Measurements from ENCODE around the gene DNAH9.

The DNAH9 gene, protein sequence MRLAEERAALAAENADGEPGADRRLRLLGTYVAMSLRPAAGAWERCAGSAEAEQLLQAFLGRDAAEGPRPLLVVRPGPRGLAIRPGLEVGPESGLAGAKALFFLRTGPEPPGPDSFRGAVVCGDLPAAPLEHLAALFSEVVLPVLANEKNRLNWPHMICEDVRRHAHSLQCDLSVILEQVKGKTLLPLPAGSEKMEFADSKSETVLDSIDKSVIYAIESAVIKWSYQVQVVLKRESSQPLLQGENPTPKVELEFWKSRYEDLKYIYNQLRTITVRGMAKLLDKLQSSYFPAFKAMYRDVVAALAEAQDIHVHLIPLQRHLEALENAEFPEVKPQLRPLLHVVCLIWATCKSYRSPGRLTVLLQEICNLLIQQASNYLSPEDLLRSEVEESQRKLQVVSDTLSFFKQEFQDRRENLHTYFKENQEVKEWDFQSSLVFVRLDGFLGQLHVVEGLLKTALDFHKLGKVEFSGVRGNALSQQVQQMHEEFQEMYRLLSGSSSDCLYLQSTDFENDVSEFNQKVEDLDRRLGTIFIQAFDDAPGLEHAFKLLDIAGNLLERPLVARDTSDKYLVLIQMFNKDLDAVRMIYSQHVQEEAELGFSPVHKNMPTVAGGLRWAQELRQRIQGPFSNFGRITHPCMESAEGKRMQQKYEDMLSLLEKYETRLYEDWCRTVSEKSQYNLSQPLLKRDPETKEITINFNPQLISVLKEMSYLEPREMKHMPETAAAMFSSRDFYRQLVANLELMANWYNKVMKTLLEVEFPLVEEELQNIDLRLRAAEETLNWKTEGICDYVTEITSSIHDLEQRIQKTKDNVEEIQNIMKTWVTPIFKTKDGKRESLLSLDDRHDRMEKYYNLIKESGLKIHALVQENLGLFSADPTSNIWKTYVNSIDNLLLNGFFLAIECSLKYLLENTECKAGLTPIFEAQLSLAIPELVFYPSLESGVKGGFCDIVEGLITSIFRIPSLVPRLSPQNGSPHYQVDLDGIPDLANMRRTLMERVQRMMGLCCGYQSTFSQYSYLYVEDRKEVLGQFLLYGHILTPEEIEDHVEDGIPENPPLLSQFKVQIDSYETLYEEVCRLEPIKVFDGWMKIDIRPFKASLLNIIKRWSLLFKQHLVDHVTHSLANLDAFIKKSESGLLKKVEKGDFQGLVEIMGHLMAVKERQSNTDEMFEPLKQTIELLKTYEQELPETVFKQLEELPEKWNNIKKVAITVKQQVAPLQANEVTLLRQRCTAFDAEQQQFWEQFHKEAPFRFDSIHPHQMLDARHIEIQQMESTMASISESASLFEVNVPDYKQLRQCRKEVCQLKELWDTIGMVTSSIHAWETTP (N-terminal part only)

DNA sequence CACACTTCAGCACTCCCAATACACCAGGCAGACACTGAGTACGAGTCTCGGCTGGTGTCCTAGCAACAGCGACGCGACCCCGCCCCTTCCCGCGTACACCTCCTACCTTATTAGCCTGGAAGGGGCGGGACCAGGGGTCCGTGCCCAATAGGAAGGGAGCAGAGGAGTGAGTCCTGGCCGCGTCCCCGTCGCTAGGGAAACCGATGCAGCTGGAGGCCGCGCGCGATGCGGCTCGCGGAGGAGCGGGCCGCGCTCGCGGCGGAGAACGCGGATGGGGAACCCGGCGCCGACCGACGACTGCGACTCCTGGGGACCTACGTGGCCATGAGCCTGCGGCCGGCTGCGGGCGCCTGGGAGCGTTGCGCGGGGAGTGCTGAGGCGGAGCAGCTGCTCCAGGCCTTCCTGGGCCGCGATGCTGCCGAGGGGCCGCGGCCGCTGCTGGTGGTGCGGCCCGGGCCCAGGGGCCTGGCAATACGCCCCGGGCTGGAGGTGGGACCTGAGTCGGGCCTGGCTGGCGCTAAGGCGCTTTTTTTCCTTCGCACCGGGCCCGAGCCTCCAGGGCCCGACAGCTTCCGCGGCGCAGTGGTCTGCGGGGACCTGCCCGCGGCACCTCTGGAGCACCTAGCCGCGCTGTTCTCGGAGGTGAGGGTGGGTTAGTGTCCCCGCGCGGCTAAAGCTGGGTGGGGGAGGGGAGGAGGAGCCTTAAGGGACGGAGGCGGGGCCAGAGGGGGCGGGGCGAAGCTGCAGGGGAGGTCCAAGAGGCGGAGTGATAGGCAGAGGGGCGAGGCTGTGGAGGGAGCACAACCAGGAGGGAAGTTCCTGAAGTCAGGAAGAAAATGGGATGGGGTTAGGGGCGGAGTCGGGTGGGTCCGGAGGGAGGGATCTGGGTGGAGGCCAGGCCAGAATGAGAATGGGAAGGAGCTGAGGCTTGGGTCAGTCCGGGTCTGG lies at the start of gene DNAH9:
Gene DNAH9, plus strand, starts transcription at position 197 of the 948 bp plus-strand sequence. Its CDS starts 29 bp downstream, at position 226.
- peak; percentile 3 for DNase-seq (ENCODE audit: low read depth)

DNA sequence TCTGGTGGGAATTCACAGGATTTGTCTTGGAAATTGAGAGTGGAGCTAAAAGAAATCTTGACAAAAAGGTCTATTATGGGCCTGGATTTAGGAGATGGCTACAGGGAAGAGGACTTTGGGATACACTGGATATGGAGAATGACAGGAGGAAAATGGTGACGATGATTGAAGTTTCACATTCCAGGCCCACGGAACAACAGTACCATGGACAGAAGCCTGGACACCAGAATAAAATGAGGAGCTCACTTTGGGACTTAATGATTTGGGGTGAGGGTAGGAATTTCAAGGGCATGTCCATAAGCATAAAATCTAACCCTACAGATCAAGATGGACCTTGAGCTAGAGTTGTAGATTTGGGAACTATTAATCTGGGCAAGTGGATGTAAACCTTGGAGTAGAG lies 47.8 kb upstream of the DNAH9 start:
- DNase-seq (ENCODE audit: low read depth), result no peak

DNA sequence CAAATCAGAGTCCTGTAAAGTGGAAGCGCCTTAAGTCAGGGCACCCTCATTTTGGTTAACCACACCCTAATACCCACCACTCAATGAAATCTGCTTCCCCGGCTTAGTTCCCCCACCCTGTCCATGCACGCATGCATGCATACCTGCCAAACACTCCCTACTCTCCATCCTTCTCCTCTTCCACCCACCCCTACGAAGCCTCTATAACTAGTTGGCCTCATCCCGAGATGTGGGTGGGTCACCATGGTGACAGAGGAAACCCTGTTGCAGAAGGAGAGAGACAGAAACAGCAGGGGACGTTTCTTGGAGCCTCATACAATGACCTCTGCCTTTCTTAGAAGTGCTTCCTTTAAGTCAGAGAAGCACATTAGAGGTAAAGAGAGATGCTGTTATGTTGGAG lies 46.8 kb upstream of the DNAH9 start:
- DNase-seq (ENCODE audit: low read depth), result no peak

DNA sequence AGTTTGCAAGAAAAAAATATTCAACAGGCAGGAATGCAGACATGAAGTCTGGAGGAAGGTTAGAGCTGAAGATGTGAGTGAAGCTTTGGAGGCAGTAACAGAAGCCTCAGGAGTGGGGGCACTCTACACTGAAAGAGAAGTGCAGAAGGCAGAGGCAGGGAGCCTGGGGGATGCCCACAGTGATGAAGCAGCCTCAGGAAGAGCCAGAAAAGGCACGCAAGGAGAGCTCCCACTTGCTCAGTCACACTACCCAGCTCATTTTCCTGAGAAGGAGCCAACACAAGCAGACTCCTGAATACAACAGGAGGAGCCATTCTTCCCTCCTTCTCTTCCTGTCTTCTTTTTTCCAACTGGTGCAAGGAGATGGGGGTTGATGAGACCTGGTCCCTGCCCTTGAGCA lies 45.1 kb upstream of the DNAH9 start:
- no peak for DNase-seq (ENCODE audit: low read depth)

DNA sequence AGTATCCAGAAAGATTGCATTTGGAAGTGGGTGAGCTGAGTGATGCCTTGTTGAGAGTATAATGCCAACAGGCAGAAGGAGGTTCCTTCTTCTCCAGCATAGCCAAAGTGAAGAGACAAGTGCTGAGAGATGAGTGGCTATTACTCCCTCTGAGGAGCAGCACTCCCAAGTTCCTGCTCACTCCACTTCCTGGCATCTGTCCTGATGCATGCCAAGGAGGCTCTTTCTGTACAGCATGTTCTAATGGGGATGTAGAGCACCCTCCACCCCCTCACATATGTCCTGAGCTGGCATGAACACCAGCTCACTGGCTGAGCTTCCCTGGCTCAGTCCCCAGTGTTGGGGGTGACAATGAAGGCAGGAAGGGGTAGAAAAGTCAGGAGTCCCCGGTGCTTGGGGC lies 44.2 kb upstream of the DNAH9 start:
- no peak for DNase-seq (ENCODE audit: low read depth)

DNA sequence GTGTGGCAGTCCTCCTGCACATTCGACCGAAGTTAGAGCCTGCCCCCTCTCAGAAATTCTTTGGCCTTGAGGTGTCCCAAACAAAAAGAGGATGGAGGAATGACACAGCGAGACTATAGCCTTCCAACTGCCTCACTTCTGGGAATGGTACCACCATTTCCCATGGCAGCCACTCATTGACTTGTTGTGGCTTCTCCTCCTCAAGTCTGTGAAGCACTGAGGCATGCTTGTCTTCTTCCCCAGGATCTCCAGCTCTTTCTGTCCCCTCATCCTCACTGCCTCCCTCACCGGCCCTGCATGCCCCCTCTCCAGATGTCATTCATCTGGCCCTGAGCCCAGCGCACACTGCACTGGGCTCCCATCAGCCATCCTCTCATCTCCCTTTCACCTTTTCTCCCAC lies 43.7 kb upstream of the DNAH9 start:
- DNase-seq (ENCODE audit: low read depth), result no peak

DNA sequence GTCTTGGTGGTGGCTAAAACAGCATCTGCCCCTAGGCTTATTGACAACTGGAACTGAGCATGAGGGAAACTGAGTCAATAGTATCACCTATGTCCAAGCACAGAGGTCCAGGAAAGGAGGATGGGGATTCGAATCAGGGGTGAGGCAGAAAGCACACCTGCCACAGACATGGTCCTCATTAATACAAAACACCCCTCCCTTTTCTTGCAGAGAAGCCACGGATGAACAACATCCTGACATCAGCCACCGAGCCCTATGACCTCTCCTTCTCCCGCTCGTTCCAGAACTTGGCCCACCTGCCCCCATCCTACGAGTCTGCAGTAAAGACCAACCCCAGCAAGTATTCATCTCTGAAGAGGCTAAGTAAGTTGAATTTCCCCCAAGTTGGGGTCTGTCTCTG lies 42.7 kb upstream of the DNAH9 start:
- DNase-seq (ENCODE audit: low read depth), result no peak

DNA sequence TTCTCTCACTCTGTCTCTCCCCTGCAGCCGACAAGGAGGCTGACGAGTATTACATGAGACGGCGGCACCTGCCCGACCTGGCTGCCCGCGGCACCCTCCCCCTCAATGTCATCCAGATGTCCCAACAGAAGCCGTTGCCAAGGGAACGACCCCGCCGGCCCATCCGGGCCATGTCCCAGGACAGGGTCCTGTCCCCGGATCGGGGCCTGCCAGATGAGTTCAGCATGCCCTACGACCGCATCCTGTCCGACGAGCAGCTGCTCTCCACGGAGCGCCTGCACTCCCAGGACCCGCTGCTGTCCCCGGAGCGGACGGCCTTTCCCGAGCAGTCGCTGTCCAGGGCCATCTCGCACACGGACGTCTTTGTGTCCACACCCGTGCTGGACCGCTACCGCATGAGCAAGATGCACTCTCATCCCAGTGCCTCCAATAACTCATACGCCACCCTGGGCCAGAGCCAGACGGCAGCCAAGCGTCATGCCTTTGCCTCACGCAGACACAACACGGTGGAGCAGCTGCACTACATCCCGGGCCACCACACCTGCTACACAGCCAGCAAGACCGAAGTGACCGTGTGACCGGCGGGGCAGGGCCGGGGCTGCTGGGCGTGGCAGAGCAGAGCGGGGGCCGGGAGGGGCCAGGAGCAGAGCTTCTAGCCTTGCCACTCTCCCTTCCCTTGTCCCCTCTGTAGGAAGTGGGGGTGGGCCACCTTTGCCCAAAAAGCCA lies 40.4 kb upstream of the DNAH9 start:
- no peak for DNase-seq (ENCODE audit: low read depth)

DNA sequence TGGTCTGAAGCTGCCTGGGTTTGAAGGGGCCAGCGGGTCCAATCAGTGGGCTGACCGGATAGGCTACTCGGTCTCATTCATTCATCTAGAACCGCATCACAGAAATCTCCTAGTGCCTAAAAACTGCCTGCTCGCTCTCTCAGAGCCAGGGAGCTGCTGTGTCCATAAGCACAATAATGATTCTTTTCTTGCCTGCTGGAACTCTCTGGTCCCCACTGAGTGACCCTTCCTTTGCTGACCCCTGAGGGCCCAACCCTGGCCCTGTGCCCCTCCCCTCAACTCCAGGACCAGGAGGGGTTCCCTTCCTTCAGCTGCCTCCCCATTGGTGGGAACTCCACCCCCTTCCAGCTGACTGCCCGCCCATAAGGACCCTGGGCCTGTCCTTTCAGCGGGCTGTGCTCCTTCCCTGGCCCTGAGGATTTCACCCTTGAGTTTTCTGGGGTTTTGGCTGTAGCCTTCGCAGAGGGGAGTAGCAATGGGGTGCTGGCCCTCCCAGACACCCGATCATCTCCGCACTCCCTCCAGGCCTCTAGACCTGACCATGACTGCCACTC lies 39.5 kb upstream of the DNAH9 start:
- no peak for DNase-seq (ENCODE audit: low read depth)

DNA sequence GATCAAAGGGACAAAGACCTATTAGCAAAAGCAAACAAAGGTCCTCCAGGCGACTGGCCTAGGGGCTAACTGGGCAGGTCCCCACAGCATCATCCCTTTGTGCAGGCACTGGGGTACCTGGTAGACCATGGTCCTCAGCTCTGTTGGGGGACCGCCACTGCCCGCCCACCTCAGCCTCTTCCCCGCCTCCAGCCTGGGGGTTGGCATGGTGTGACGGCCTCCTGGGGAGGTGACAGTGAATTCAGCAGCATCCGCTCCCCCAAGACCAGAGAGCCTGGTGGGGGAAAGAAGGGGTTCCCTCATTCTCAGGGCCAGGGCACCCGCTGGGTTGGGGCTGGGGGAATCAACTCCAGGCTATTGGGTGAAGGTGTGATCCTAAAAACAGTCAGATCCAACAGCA lies 38.7 kb upstream of the DNAH9 start:
- DNase-seq (ENCODE audit: low read depth), result no peak

DNA sequence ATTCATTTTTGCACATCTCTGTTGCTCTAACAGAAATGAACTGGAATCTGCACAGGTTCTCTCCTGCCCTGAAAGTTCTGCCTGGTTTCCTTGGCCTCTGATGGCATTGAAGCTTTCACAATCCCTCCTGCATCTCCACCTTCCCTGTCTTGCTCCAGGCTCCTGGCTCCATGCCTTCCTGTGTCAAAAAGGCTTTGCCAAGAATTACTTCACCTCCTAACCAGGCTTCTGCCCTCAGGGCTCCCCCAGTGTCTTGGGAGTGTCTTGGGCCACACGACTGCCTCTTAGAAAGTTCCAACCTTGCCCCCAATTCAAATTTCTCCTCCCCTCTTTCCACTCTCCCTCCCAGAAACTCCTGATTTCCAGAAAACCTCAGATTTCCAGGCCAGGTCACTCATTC lies 37.0 kb upstream of the DNAH9 start:
- DNase-seq (ENCODE audit: low read depth), result no peak

DNA sequence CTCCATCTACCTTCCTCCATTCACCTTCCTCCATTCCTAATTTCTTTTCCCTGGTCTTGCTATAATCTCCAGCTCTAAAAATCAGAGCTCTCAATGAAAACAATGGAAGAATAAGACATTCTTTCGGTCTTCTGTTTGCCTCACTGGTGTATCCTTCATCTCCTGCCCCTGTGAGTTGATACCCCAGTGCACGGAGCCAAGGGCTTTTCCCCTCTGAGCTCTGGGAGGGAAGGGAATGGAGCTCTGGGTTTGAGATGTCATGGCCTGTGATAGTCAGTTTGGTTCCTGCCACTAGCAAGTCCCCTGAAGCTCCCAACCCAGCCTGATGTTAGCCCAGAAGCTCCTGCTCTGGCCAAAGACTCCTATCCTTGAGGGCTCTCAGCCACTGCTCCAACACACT lies 36.6 kb upstream of the DNAH9 start:
- DNase-seq (ENCODE audit: low read depth), result no peak

DNA sequence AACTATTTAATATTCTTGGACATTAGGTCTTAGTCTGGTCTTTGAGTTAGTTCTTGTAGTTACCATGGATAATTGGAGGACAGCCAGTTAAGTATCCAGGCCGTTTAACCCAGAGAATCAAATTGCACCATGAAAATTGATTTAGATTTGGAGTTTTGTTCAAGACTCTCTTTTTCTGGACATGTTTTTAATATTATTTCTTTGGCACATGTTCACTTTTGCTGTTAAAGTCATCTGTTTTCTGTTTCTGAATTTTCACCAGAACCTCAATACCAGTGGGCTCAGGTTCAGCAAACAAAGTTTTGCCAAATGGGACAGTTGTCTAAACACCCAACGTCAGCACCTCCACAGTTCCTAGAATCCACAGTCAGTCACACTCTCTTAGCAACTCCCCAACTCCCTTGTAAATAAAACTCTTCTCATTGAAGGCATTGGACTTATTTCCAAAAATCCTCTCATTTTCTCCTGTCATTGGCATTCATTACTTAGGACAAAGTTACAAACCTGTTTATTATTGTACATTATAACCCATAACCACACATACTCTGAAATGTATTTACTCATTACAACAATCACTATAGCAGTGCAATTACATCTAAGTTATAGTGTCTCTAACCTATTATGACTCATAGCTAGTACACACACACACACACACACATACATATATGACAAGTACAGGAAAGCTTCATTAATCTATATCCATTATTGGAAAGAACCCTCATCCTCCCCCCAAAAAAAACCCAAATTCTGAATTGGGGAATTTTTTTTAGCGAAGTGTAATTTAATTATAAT lies 33.5 kb upstream of the DNAH9 start:
- DNase-seq (ENCODE audit: low read depth), result no peak

DNA sequence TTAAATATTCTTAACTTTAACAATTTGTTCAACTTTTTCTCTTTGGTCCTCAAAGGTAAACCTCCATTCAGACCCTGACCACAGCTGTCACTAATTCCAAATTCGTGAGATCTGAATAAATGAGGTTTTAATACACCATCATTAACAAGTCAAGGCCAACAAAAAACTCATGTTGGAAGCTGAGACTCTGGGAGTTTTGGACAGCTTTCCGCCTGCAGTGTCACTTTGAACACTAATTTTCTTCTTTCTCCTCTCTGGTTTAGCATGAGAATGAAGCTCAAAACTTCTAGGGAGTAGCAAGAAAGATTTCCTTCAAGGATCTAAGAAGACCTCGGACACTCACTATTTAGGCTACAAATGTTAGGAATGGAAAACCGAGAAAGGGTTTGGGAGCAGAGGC lies 32.7 kb upstream of the DNAH9 start:
- no peak for DNase-seq (ENCODE audit: low read depth)

DNA sequence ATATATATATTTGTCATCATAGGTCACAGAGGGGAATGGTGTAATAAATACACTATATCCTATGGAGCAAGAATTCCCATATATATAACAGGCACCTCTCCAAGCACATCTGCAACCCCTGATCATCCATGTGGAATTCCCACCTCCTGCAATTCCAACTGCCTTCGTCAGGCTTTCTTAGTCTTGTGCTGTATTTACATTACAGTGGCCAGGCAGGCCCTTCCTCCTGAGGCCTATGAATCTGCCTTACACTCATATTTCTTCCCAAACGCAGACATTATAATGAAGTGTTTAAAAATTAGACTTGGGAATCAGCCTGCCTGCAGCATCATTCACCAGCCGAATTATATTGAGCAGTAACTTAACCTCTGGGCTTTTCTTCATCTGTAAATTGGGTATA lies 19.3 kb upstream of the DNAH9 start:
- no peak for DNase-seq (ENCODE audit: low read depth)

DNA sequence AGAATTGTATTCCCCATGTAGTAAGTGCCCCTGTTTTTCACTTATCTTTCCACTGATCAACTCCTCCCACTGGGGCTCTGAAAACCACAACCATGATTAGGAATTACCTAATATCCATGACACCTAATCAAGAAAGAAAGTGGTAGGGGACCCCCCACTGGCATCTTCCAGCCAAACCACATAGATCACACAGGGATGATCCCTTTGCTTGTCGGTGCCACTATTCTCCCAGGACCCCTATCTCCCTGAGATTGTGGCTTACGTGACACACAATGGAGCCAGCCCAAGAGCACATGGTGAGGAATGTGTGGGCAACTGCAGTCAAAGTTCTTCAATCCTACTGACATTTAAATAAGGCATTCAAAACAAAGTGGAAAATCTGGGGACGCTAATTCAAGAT lies 17.6 kb upstream of the DNAH9 start:
- no peak for DNase-seq (ENCODE audit: low read depth)

DNA sequence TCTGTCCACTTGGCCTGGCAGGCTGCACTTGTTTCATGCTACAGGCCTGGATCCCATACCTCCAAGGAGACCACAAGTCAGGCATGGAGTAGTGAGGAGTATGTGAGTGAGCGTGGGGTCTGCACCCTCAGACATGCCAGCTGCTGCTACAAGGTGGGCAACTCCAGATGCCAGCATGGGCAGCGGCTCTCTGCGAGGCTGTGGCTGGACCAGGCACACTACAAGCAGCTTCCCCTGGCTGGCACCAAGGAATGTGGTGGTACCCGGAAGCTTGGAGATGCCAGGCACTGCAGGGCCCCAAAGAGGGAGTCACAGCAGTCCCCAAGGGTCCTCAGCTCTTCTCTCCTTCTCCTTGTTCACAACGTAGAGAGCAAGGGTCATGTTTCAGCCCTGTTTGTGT lies 16.1 kb upstream of the DNAH9 start:
- no peak for DNase-seq (ENCODE audit: low read depth)

DNA sequence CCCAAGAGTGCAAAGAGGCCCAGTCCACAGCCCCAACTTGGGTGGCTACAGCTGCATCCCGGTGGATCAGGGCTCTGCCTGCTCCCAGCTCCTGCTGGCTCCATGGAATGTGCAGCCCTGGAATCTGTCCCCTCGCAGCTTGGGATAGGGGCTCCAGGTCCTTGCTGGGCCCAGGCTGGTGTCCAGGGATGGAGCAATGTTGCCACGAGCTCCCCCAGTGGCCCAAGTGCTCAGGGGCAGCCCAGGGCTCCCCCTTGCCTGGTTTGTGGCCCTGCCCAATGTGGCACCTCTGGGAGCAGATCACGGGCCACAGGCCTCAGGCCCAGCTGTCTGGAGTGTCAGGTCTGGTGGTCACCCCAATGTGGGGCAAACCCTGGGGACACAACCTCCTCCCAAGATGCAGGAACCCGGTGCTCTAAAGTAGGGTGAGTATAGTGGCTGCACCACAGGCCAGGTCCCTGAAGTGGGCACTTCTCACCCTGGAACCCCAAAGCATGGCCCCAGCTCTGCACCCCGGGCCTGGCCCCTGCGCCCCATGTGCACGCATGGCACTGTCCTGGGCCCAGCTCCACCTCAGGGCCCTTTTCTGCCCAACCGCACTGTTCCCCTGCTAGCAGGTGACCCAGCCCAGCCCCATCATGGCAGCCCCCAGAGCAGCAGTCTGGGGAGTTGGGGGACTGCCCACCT lies 14.8 kb upstream of the DNAH9 start:
- DNase-seq (ENCODE audit: low read depth), result no peak

DNA sequence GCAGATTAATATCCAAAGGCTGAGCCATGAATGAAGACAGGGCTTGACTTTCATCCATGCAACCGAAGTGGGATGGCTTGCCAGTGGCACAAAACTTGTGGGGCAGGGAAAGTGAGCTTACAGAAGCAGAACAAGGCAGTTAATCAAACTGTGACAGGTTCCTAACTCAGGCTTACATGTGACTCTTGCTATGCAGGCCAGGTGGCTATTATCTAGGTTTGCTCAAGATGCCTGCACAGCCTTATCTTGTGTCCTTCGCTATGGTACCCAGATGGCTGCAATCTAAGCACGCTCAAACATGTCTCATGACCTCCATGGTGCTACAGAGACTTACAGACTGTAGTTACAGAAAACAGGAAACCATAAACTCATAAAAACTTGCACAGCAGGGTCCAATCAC lies 8.6 kb upstream of the DNAH9 start:
- no peak for DNase-seq (ENCODE audit: low read depth)

Measured in activated T-cell treated with anti-CD3 and anti-CD28 coated beads for 24 hours (primary cell).